WERI-Rb-1 (cell line): Measurements from ENCODE around the gene NOA1.
"Not testable (repeated sequence)": the region's sequence is repeated elsewhere in the genome, so short reads cannot be mapped to it uniquely, and the experiment has no call there.

Source experiments
- DNase-seq: peaks from one replicate; pipeline ENCODE4 v3.0.0-alpha.2; 2020
- H3K27ac ChIP-seq: fragments of 250-450 bp; sonication (Bioruptor Pico); 2 replicates; pipeline ENCODE4 v1.5.1; 2020; ENCODE audit warnings: mild to moderate bottlenecking, moderate library complexity
- H3K27me3 ChIP-seq: fragments of 250-450 bp; sonication (Bioruptor Pico); 2 replicates; pipeline ENCODE4 v1.5.1; 2021; ENCODE audit warnings: mild to moderate bottlenecking, low read depth, moderate library complexity; ENCODE audit not compliant: insufficient read depth, severe bottlenecking
- H3K36me3 ChIP-seq: fragments of 250-450 bp; sonication (Bioruptor Pico); 2 replicates; pipeline ENCODE4 v1.5.1; 2020; ENCODE audit warnings: mild to moderate bottlenecking, moderate library complexity
- H3K4me3 ChIP-seq: 2 replicates; pipeline ENCODE4 v1.5.1; 2011; ENCODE audit warnings: low read depth, mild to moderate bottlenecking, control low read depth, low read length
- H3K9me3 ChIP-seq: fragments of 250-450 bp; sonication (Bioruptor Pico); 2 replicates; pipeline ENCODE4 v1.5.1; 2021; ENCODE audit warnings: mild to moderate bottlenecking, moderate library complexity; ENCODE audit not compliant: severe bottlenecking
- TF ChIP-seq, protein P1 (sequence below): IDR thresholded peaks from 2 replicates; pipeline ENCODE4 v1.5.1; 2011; ENCODE audit warnings: low read depth, mild to moderate bottlenecking, control low read depth, inconsistent platforms, low read length

NOA1 gene

DNA sequence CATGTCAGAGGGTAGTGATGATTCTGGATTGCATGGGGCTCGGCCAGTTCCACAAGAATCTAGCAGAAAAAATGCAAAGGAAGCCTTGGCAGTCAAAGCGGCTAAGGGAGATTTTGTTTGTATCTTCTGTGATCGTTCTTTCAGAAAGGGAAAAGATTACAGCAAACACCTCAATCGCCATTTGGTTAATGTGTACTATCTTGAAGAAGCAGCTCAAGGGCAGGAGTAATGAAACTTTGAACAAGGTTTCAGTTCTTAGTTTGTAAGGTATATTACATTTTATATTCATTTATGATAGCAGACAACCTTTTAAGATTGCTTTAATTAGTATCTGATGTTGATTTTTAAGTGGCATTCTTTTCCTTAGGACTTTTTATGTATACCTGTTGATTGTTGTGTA, 45.5 kb downstream of the NOA1 start:
- Histone ChIP-seq H3K27me3 (no peaks in the 10 kb centered on the region), H3K4me3 (no peak overlapping the region), H3K27ac (no peak overlapping the region), H3K9me3 (no peaks in the 10 kb centered on the region), H3K36me3 (peaks cover 2% of the 10 kb centered on the region)
- TF ChIP-seq, protein P1, sequence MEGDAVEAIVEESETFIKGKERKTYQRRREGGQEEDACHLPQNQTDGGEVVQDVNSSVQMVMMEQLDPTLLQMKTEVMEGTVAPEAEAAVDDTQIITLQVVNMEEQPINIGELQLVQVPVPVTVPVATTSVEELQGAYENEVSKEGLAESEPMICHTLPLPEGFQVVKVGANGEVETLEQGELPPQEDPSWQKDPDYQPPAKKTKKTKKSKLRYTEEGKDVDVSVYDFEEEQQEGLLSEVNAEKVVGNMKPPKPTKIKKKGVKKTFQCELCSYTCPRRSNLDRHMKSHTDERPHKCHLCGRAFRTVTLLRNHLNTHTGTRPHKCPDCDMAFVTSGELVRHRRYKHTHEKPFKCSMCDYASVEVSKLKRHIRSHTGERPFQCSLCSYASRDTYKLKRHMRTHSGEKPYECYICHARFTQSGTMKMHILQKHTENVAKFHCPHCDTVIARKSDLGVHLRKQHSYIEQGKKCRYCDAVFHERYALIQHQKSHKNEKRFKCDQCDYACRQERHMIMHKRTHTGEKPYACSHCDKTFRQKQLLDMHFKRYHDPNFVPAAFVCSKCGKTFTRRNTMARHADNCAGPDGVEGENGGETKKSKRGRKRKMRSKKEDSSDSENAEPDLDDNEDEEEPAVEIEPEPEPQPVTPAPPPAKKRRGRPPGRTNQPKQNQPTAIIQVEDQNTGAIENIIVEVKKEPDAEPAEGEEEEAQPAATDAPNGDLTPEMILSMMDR = no peak
- no peak for DNase-seq

DNA sequence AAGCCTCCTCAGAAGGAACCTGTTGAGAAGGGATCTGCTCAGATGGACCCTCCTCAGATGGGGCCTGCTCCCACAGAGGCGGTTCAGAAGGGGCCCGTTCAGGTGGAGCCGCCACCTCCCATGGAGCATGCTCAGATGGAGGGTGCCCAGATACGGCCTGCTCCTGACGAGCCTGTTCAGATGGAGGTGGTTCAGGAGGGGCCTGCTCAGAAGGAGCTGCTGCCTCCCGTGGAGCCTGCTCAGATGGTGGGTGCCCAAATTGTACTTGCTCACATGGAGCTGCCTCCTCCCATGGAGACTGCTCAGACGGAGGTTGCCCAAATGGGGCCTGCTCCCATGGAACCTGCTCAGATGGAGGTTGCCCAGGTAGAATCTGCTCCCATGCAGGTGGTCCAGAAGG, 46.8 kb downstream of the NOA1 start:
- H3K27ac ChIP-seq = no peak overlapping the region
- H3K36me3 ChIP-seq = peaks cover 2% of the 10 kb centered on the region
- H3K9me3 ChIP-seq = no peaks in the 10 kb centered on the region
- TF ChIP-seq, protein P1 = no peak
- H3K27me3 ChIP-seq = no peaks in the 10 kb centered on the region
- no peak overlapping the region for H3K4me3 ChIP-seq
- DNase-seq = no peak

DNA sequence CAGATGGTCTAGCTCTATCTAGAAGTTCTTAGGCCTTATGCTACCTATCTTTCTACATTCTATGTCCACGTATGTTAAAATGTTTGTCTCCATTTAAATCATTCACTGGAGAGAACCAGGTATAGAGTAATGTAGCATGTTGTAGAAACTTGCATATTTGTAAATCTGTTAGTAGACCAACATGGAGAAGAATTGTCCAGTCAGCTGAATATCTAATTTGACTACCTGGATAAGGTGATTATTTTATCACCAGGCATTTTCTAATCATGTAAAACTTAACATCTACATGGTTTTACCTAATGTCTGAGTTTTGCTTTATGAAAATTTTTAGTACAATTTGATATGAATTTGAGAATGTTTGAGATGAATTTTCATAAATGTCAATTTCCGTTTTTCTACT, 50.2 kb downstream of the NOA1 start:
- DNase-seq = no peak
- peaks cover 2% of the 10 kb centered on the region for H3K36me3 ChIP-seq
- H3K4me3 ChIP-seq = no peak overlapping the region
- no peak overlapping the region for H3K27ac ChIP-seq
- H3K27me3 ChIP-seq = no peaks in the 10 kb centered on the region
- TF ChIP-seq, protein P1 = no peak
- no peaks in the 10 kb centered on the region for H3K9me3 ChIP-seq

DNA sequence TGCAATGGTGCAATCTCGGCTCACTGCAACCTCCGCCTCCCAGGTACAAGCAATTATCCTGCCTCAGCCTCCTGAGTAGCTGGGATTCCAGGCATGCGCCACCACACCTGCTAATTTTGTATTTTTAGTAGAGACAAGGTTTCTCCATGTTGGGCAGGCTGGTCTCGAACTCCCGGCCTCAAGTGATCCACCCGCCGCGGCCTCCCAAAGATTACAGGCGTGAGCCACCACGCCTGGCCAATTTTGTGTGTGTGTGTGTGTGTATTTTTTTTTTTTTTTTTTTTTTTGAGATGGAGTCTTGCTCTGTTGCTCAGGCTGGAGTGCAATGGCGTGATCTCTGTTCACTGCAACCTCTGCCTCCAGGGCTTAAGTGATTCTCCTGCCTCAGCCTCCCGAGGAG, 62.4 kb downstream of the NOA1 start:
- DNase-seq, H3K36me3 ChIP-seq, H3K27ac ChIP-seq, H3K9me3 ChIP-seq, H3K27me3 ChIP-seq, H3K4me3 ChIP-seq: not testable (repeated sequence)

DNA sequence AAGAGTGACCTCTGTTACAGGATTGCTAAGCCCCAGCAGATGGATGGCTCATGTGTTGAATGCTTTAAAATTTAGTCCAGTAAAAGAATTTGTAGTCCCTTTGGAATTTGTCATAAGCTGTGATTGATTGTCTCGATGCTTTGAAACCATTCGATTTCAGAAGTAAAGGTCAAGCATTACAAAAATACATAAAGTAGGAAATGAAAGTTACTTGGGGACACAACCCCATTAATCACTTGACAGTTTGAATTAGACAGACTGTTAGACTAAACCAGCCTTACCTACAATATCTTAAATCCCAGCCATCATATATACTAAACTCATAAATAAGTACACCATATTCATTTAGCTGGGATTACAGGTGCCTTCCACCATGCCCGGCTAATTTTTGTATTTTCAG, 63.1 kb downstream of the NOA1 start:
- DNase-seq = no peak
- no peaks in the 10 kb centered on the region for H3K9me3 ChIP-seq
- TF ChIP-seq, protein P1 = no peak

More for the DNA sequence above, 63.1 kb downstream of the NOA1 start:
- no peaks in the 10 kb centered on the region for H3K27me3 ChIP-seq
- no peak overlapping the region for H3K4me3 ChIP-seq
- no peak overlapping the region for H3K27ac ChIP-seq
- peaks cover 6% of the 10 kb centered on the region for H3K36me3 ChIP-seq
